Effector memory CD4-positive, alpha-beta T cell (primary cell): ENCODE measurements around the gene PRR18.

ENCODE experiments used
- DNase-seq, 3 donors: peaks; one replicate each; pipeline ENCODE4 v3.0.0-alpha.2; 2020
- H3K27ac ChIP-seq: 2 replicates; pipeline ENCODE4 v1.7.0; 2013; ENCODE audit warnings: mild to moderate bottlenecking, low read length, moderate library complexity; ENCODE audit not compliant: insufficient read depth, poor library complexity, severe bottlenecking
- H3K27me3 ChIP-seq: replicated peaks from 2 replicates; pipeline ENCODE4 v1.7.0; 2013; ENCODE audit warnings: mild to moderate bottlenecking, low read length; ENCODE audit not compliant: insufficient read depth, control insufficient read depth, poor library complexity, severe bottlenecking
- H3K36me3 ChIP-seq: 2 replicates; pipeline ENCODE4 v1.7.0; 2013; ENCODE audit warnings: mild to moderate bottlenecking, low read length, moderate library complexity; ENCODE audit not compliant: control insufficient read depth, insufficient read depth
- H3K4me1 ChIP-seq: 2 replicates; pipeline ENCODE4 v1.7.0; 2013; ENCODE audit warnings: low read length, mild to moderate bottlenecking; ENCODE audit not compliant: control insufficient read depth, insufficient read depth, poor library complexity, severe bottlenecking
- H3K4me3 ChIP-seq: 2 replicates; pipeline ENCODE4 v1.7.0; 2013; ENCODE audit warnings: low read length, low read depth, mild to moderate bottlenecking; ENCODE audit not compliant: insufficient read depth, poor library complexity, severe bottlenecking
- H3K9me3 ChIP-seq: 2 replicates; pipeline ENCODE4 v1.7.0; 2013; ENCODE audit warnings: mild to moderate bottlenecking, low read length, moderate library complexity; ENCODE audit not compliant: control insufficient read depth

Gene PRR18

DNA sequence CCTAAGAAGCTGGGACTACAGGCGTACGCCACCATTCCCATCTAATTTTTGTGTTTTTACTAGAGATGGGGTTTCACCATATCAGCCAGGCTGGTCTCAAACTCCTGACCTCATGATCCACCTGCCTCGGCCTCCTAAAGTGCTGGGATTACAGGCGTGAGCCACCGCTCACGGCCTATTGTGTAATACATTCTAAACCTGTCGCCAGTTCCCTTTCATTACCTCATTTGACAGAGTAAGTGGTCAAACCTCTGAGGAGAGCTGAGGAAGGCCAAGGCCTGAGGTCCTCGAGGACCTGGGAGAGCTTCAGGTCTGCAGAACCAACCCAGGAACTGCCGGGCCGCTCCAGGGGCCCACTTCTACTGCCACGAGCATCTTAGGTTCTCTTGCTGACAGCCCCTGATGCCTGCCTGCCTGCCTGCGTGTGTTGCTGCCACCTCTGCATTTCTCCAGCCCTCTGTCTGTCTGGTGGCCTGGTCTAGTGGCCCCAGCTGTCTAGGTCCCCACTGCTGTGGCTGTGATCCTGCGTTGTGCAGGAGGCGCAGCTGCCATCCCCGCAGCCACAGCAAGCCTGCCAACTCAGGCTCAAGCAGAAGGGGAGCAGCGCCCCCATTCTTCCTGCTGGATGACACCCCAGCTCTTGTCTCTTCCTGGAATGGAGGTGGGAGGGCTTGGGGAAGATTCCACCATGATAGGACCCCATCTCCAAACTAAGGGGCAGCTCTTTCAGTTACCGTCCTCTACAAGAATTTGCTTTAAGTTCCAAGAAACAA lies 45.3 kb downstream of the PRR18 start:
- Histone ChIP-seq H3K9me3 (no peaks in the 10 kb centered on the region), H3K36me3 (no peaks in the 10 kb centered on the region), H3K4me1 (peaks cover 3% of the 10 kb centered on the region), H3K27ac (no peak overlapping the region), H3K27me3 (no peaks in the 10 kb centered on the region), H3K4me3 (no peak overlapping the region)
- DNase-seq = no peak

DNA sequence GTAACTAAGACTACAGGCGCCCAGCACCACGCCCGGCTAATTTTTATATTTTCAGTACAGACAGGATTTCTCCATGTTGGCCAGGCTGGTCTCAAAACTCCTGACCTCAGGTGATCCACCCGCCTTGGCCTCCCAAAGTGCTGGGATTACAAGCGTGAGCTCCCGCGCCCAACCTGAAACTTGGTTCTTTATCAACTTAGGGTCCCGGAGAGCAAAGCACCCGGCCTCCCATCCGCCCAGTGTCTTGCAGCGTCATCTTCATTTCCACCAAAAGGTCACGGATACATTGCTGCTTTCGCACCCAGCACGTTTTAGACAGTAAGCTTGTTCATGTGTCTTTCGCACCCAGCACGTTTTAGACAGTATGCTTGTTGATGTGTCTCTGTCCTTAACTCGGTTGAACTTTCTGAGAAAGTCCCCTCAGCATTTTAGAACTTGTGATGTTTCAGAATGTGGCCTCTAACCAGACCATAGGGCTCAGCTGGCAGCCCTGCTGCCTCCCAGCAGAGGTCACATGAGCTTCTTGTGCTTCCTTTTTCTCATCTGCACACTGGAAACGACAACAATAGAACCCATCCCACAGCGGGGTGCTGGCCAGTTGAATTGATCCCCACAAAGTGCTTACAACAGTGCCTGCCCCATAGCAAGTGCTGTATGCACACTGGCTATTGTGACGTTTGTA lies 48.8 kb downstream of the PRR18 start:
- H3K9me3 ChIP-seq = no peaks in the 10 kb centered on the region
- H3K36me3 ChIP-seq = no peaks in the 10 kb centered on the region
- H3K4me1 ChIP-seq = peaks cover 3% of the 10 kb centered on the region
- no peak for DNase-seq
- H3K27me3 ChIP-seq = no peaks in the 10 kb centered on the region
- no peak overlapping the region for H3K4me3 ChIP-seq
- peak overlapping the region; percentile 42 for H3K27ac ChIP-seq

DNA sequence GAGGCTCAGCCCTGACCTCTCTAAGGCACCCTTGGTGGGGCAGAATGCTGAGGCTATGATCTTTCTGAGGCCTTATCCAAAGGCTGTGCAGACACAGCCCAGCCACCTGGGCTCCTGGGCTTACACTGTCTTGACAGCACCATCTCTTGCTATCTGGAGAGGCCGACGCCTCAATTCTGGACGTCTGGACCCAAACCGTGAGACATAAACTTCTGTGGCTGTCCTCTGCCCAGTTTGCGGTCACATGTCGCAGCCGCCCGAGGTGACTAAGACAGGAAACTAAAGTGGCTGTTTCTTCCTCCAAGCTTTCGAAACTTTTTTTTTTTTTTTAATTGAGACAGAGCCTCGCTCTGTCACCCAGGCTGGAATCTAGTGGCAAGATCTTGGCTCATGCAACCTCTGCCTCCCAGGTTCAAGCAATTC lies 49.3 kb downstream of the PRR18 start:
- peak overlapping the region; percentile 62 for H3K27ac ChIP-seq
- H3K27me3 ChIP-seq = peaks cover 4% of the 10 kb centered on the region
- DNase-seq = peak; percentile 36 to 51 (median 43)
- H3K4me3 ChIP-seq = no peak overlapping the region
- peaks cover 5% of the 10 kb centered on the region for H3K4me1 ChIP-seq
- no peaks in the 10 kb centered on the region for H3K9me3 ChIP-seq
- no peaks in the 10 kb centered on the region for H3K36me3 ChIP-seq

DNA sequence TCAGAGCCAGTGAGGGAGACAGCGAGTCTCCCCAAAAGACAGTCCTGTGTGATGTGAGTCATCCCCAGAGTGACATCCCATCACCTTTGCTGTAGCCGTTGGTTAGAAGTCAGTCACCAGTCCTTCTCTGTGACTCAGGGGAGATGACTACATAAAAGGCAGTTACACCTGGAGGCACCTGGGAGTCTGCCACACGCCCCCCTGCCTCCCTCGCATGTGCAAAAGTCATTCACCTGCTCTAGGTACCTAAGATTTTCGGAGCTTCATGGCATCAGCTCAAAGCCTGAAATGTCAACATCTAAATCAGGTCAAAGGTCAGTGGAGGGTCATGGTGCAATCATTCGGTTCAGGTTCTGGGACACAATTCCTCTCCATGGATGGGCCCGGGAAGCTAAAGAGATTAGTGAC lies 50.3 kb downstream of the PRR18 start:
- H3K27ac ChIP-seq = peak overlapping the region; percentile 62
- H3K9me3 ChIP-seq = no peaks in the 10 kb centered on the region
- H3K4me1 ChIP-seq = peaks cover 9% of the 10 kb centered on the region
- no peaks in the 10 kb centered on the region for H3K36me3 ChIP-seq
- H3K27me3 ChIP-seq = peaks cover 13% of the 10 kb centered on the region
- H3K4me3 ChIP-seq = no peak overlapping the region
- peak in 2 of 3 donors; percentile 43 for DNase-seq
